Gastrocnemius medialis (tissue), 4 donors: ENCODE results near the gene KCNIP1. TPM values are rescaled to one million over a fixed set of nuclear protein-coding genes. Genes with fewer than 3 reads are reported as not detected.

Experiments used
- ATAC-seq, 2 donors: fragments of 150-250 bp; one replicate each; pipeline ENCODE4 v1.9.1; 2016
- DNase-seq, 2 donors: peaks; one replicate each; pipeline ENCODE4 v3.0.0-alpha.2; 2019
- H3K27ac ChIP-seq, 4 donors: fragments of 200-600 bp; sonication (generic); 1 replicate in 1 of 4; 2 replicates in 3 of 4; pipeline ENCODE4 v1.5.1; 2016 to 2018; ENCODE audit warnings: mild to moderate bottlenecking in 2 of 4, moderate library complexity in 1 of 4
- H3K27me3 ChIP-seq, 3 donors: fragments of 200-600 bp; sonication (generic) in 2 of 3; 1 replicate in 1 of 3; 2 replicates in 2 of 3; pipeline versions ENCODE4 v1.5.1 to v1.6.0; 2016 to 2019; ENCODE audit warnings: mild to moderate bottlenecking in 1 of 3, moderate library complexity in 1 of 3
- H3K36me3 ChIP-seq, 2 donors: fragments of 200-600 bp; sonication (generic) in 1 of 2; one replicate each; pipeline ENCODE4 v1.5.1; 2017 to 2018
- H3K4me1 ChIP-seq, 2 donors: fragments of 200-600 bp; sonication (generic) in 1 of 2; one replicate each; pipeline ENCODE4 v1.5.1; 2016 to 2017; ENCODE audit warnings: mild to moderate bottlenecking in 2 of 2
- H3K4me3 ChIP-seq, 4 donors: fragments of 200-600 bp; sonication (generic) in 3 of 4; 1 replicate in 1 of 4; 2 replicates in 3 of 4; pipeline ENCODE4 v1.5.1; 2016 to 2019; ENCODE audit warnings: mild to moderate bottlenecking in 2 of 4
- H3K9me3 ChIP-seq, 3 donors: fragments of 200-600 bp; sonication (generic) in 2 of 3; 1 replicate in 1 of 3; 2 replicates in 2 of 3; pipeline ENCODE4 v1.5.1; 2016 to 2019
- CTCF ChIP-seq, 5 experiments: fragments of 450-650 bp in 3 of 5; fragments of 200-600 bp in 2 of 5; sonication (generic) in 2 of 5; IDR thresholded peaks in 4 of 5; conservative IDR thresholded peaks in 1 of 5; 1 replicate in 4 of 5; 2 replicates in 1 of 5; pipeline ENCODE4 v1.5.1; 2016 to 2019; ENCODE audit warnings: antibody characterized with exemption in 5 of 5, mild to moderate bottlenecking in 3 of 5, moderate library complexity in 3 of 5
- POLR2A ChIP-seq, 2 donors: fragments of 450-650 bp; IDR thresholded peaks; one replicate each; pipeline ENCODE4 v1.6.1; 2017; ENCODE audit warnings: antibody characterized with exemption in 2 of 2, mild to moderate bottlenecking in 2 of 2, moderate library complexity in 2 of 2
- in situ Hi-C, 4 donors: fragments of 200-750 bp; cut with MboI; loops; one replicate each; pipeline versions ENCODE4 v1.15.0 to v1.8.0; 2017; ENCODE audit warnings: low sequenced_read_pairs in 4 of 4
- intact Hi-C: fragments of 100-400 bp; cut with DNase I; formaldehyde crosslinking; loops from one replicate; pipeline ENCODE4 v1.15.1; 2023; ENCODE audit warnings: low total_unique reads
- total RNA-seq, 4 donors: library from RNA; depleted of rRNA; stranded (reverse); fragments of >200 nt; gene quantifications; one replicate each; pipeline versions ENCODE4 v1.1.0 to v1.2.3, GENCODE V29; 2016

KCNIP1 gene
- total RNA-seq, 4 donors from 2014 or later: not detected

GRCh38 chr5:170523830-170524229 is 20.0 kb downstream of the KCNIP1 start:
- no peak for ATAC-seq
- in situ Hi-C loops (no loop called here), intact Hi-C loops (no loop called here)
- DNase-seq: no peak
- Histone ChIP-seq H3K36me3 (no peaks in the 10 kb centered on the region), H3K27me3 (no peaks in the 10 kb centered on the region), H3K9me3 (no peaks in the 10 kb centered on the region), H3K4me1 (peaks cover 0 to 4% of the 10 kb centered on the region in 2 donors), H3K4me3 (no peak overlapping the region), H3K27ac (no peak overlapping the region)
- no peak for TF ChIP-seq CTCF (IDR thresholded peaks at IDR 0.05 in 4 of 5, conservative IDR thresholded peaks at IDR 0.05 in 1 of 5)
- no peak for TF ChIP-seq POLR2A (IDR thresholded peaks at IDR 0.05)

GRCh38 chr5:170524576-170524975 is 20.8 kb downstream of the KCNIP1 start:
- intact Hi-C loops: no loop called here
- Histone ChIP-seq H3K4me3 (no peak overlapping the region), H3K27ac (no peak overlapping the region), H3K27me3 (no peaks in the 10 kb centered on the region), H3K4me1 (peaks cover 0 to 4% of the 10 kb centered on the region in 2 donors), H3K9me3 (no peaks in the 10 kb centered on the region), H3K36me3 (no peaks in the 10 kb centered on the region)
- TF ChIP-seq CTCF (IDR thresholded peaks at IDR 0.05 in 4 of 5, conservative IDR thresholded peaks at IDR 0.05 in 1 of 5) (no peak), POLR2A (IDR thresholded peaks at IDR 0.05) (no peak)
- ATAC-seq (no peak), DNase-seq (no peak)
- in situ Hi-C loops: no loop called here

GRCh38 chr5:170525470-170526211 is 21.8 kb downstream of the KCNIP1 start:
- intact Hi-C loops: no loop called here
- no peak for DNase-seq
- no peaks in the 10 kb centered on the region for H3K9me3 ChIP-seq

GRCh38 chr5:170527991-170528390 is 24.2 kb downstream of the KCNIP1 start:
- TF ChIP-seq POLR2A (IDR thresholded peaks at IDR 0.05): no peak
- TF ChIP-seq CTCF (IDR thresholded peaks at IDR 0.05 in 4 of 5, conservative IDR thresholded peaks at IDR 0.05 in 1 of 5): no peak
- Histone ChIP-seq H3K9me3 (no peaks in the 10 kb centered on the region), H3K36me3 (no peaks in the 10 kb centered on the region), H3K4me3 (no peak overlapping the region), H3K27me3 (no peaks in the 10 kb centered on the region), H3K4me1 (peaks cover 0 to 2% of the 10 kb centered on the region in 2 donors), H3K27ac (no peak overlapping the region)
- in situ Hi-C loops (no loop called here), intact Hi-C loops (no loop called here)
- DNase-seq (no peak), ATAC-seq (no peak)

More at GRCh38 chr5:170525470-170526211, 21.8 kb downstream of the KCNIP1 start:
- in situ Hi-C loops: no loop called here
- H3K27ac ChIP-seq: no peak overlapping the region
- no peak overlapping the region for H3K4me3 ChIP-seq
- H3K27me3 ChIP-seq: no peaks in the 10 kb centered on the region
- TF ChIP-seq POLR2A (IDR thresholded peaks at IDR 0.05) (no peak), CTCF (IDR thresholded peaks at IDR 0.05 in 4 of 5, conservative IDR thresholded peaks at IDR 0.05 in 1 of 5) (no peak)
- H3K36me3 ChIP-seq: no peaks in the 10 kb centered on the region
- ATAC-seq: no peak
- H3K4me1 ChIP-seq: peaks cover 0 to 4% of the 10 kb centered on the region in 2 donors
